GM12892 (cell line): ENCODE data around the gene IFT43.

ENCODE experiments used
- DNase-seq: peaks from one replicate; pipeline ENCODE4 v3.0.0; 2011; ENCODE audit not compliant: insufficient read length
- FAIRE-seq: peaks from 2 replicates; lab custom pipeline; 2011; peaks lifted over from hg19 to GRCh38; lab: Jason Lieb, UNC
- POLR2A ChIP-seq: IDR thresholded peaks from 2 replicates; pipeline ENCODE4 v1.6.1; 2011; ENCODE audit warnings: low read depth, low read length, control low read depth
- POLR2AphosphoS5 ChIP-seq: IDR thresholded peaks from 2 replicates; pipeline ENCODE4 v1.6.1; 2011; ENCODE audit warnings: low read depth, low read length, control low read depth
- TAF1 ChIP-seq: IDR thresholded peaks from 2 replicates; pipeline ENCODE4 v1.6.1; 2011; ENCODE audit warnings: low read depth, mild to moderate bottlenecking, control low read depth, low read length, borderline replicate concordance

IFT43 gene

DNA sequence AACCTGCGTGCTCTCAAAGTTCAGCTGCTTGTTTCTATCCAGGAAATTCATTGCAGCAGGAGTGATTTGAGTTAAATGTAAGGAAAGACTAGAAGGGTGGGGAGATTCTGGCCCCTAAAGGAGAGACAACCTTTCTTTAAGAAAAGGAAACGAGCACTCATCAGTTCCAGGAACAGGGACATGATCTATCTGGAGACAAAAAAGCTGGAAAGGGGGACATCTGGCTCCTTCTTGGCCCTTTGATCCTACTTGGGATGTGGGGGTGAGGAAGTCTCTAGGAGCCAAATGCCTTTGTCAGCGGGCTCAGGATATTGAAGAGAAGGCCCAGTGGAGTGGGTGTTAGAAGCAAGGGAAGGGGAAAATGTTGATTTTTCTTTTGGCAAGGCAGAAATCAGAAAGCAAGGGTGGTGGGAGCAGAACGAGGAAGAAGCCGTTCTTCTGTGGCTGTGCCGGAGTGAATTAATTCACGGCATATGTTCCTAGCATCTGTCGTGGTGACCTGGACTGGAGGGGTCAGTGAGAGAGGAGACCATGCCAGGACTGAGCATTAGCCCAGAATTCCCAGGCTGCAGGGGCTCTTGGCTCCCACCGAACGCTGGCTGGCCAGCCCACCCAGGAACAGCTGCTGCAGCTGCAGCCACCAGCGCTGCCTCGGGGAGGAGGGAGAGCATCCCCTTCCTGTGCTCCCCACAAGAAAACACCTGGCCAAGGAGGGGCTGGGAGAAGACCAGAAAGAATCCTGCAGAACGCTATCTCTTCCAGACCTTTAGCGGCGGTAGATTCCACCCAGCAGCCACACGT lies 103.4 kb downstream of the IFT43 start:
- TF ChIP-seq TAF1 (no peak), POLR2A (no peak), POLR2AphosphoS5 (no peak)
- no peak for FAIRE-seq
- no peak for DNase-seq

DNA sequence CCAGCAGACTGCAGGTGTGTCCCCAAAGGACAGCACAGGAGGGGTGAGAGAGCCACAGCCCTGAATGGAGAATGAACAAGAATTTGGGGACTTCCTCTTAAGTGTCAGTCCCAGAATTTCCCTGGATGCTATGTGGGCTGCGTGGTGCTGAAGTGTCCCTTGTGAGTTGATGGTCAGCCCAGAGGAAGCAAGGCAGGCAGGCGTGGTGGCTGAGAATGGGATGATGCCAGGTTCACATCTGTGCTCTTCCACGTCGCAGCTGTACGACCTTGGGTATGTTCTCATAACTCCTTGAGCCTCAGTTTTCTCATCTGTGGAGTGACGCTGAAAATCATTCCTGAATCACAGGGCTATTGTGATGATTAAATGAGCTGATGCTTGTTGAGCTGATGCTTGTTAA lies 104.0 kb downstream of the IFT43 start:
- no peak for DNase-seq
- TF ChIP-seq POLR2AphosphoS5 (no peak), POLR2A (no peak), TAF1 (no peak)
- no peak for FAIRE-seq

DNA sequence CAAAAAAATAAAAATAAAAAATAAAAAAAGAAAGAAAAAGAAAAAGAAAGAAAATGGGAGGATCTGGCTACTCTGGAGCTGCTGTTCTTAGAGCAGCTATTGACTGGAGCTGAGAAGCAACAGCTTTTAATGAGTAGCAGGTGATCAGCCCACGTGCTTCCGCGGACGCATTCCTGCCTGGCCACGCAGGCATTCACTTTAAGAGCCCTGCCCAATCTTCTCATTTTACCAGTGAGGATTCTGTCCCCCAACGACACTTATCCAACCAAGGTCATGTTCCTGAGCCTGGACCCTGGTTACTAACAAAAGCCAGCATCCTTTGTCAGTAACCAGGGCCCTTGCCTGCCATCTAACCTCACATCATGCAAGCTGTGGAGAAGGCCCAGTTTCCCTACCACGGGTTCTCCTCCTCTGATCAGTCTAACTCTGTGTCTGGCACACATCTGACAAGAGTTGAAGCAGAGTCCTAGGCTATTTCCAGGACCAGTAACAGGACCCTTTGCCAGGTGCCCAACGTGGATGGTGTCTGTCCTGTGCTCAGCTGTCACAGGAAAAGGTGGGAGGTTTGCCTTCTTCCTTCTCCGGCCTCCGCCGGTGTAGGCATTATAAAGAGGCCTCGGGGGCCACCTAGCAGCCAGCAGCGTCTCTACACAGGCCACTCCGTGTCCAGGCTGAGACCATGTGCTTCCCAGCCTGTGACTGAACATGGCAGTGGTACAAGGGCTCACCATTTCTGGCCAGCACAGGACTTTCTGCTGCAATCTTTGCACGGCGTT lies 105.2 kb downstream of the IFT43 start:
- TF ChIP-seq POLR2AphosphoS5 = no peak
- TF ChIP-seq TAF1 = no peak
- TF ChIP-seq POLR2A = no peak
- DNase-seq (no peak), FAIRE-seq (no peak)

DNA sequence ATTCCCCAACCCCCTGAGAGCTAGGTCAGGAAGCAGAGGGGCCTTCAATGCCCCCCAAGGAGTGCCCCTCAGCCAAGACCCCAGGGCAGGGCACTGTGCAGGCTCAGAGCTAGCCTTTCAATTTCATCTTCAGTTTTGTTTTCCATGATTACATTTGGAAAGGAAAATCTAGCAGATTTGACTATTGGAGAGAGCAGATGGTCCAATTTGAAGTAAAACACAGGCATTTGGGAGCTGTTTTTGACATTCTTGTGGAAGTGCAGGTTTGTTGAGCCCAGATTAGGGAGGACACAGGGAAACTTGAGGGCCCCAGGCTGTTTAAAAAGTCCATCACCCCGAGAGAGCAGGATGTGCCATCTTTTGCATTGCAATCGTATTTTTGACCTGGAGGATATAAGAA lies 107.5 kb downstream of the IFT43 start:
- no peak for DNase-seq

DNA sequence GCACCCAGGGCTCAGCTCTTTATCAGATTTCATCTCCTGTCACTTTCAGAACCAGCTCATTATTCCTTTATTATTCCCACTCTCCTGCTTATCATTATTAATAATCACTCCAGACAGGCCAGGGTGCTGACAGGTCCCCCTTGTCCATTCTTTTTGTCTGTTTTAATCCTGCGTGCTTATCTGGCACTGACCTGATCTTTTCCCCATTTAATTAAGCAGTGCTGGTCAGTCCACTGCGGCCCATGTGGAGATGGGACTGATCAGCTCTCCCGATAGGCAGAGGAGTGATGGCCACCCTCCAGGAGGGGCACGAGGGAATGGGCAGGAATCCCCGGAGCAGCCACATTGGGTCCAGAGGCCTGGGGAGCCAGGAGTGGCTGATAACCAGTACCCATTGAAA lies 110.7 kb downstream of the IFT43 start:
- TF ChIP-seq POLR2A = no peak
- TF ChIP-seq TAF1 = no peak
- no peak for TF ChIP-seq POLR2AphosphoS5
- FAIRE-seq = no peak
- no peak for DNase-seq

More for the DNA sequence above, 107.5 kb downstream of the IFT43 start:
- TF ChIP-seq POLR2AphosphoS5 = no peak
- no peak for TF ChIP-seq POLR2A
- no peak for TF ChIP-seq TAF1
- FAIRE-seq = no peak

DNA sequence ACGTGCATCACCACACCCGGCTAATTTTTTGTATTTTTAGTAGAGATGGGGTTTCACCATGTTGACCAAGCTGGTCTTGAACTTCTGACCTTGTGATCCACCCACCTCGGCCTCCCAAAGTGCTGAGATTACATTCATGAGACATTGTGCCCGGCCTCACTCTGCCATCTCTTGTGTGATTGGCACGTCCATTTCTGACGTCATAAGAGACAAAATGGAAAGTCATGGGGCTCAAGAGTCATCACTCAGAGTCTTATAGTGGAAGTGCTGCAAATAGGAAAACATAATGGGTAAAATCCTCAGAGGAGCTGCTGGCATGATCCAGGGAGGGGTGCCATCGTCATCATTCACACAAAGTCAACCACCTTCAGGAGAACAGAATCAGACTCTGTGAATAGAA lies 112.0 kb downstream of the IFT43 start:
- TF ChIP-seq TAF1 = no peak
- TF ChIP-seq POLR2AphosphoS5 = no peak
- TF ChIP-seq POLR2A = no peak
- no peak for FAIRE-seq
- DNase-seq = no peak

DNA sequence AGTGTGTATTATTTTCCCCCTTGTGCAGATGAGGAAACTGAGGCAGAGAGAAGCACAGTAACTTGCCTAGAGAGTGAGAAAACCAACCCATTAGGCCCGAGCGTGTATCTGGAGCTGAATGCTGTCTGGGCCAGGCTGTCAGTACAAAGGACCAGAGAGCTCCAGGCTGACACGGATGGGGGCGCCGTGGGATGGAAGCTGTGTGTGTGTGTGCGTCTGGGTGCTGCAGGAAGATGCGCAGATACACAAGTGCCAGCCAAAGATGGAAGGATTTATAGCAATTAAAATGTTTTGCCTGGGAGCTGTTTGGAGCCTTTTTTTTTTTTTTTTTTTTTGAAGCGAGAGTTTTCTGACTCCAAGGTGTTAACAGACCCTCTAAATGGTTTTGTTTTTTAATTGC lies 112.5 kb downstream of the IFT43 start:
- TF ChIP-seq TAF1 (no peak), POLR2AphosphoS5 (no peak), POLR2A (no peak)
- FAIRE-seq (no peak), DNase-seq (no peak)

DNA sequence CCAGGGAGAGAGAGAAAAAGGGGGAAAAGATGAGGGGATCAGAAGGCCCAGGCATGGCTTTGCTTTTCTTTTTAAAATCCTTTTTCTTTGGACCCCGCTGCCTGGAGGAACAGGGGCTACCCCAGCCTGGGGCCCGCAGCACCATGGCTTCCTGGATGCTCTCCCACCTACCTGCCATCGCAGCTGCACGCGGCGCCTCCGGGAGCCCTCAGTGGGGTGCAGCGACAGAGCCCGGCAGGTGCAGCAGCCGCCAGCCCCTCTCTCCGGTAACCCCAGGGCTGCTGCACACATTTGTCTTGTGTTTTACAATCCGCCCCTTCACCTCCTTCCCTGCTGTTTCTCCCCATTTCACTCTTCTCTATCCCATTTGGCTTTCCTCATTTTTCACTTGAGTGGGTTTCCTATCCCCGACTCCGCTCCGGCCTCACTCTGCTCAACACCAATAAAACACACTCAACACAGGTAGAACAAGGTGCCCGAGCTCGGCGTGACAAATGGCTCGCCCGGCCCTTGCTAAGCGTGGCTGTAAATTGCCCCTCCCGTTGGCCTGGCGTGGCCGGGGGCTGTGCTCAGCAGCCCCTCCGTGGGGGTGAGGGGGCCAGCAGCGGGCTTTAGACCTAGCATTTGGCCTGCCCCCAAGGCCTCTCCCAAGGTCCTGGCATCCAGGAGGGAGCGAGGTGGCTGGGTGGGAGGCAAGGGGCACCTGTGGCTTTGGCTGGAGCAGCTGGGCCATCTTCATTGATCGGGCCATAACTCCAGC lies 113.5 kb downstream of the IFT43 start:
- DNase-seq (no peak), FAIRE-seq (no peak)
- no peak for TF ChIP-seq POLR2A
- TF ChIP-seq TAF1 = no peak
- TF ChIP-seq POLR2AphosphoS5 = no peak

DNA sequence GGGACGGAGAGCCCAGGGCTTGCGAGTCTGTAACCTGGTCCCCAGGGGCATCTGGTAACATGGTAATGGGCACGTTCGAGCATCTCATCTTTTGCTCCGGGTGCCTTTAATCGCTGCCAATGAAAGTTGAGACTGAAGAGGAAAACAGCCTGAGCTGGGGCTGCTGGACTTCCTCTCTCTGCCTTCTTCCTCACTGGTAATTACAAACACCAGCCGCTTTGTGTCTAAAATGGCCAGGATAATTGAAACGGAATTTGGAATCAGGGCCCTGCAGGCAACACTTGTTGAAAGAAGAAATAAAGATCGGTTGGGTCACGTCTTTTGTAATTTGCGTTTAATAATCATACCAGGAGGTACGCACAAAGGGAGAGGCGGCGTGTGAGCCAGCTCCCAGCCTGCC lies 114.7 kb downstream of the IFT43 start:
- DNase-seq (no peak), FAIRE-seq (no peak)
- TF ChIP-seq TAF1 = no peak
- TF ChIP-seq POLR2A = no peak
- TF ChIP-seq POLR2AphosphoS5 = no peak

DNA sequence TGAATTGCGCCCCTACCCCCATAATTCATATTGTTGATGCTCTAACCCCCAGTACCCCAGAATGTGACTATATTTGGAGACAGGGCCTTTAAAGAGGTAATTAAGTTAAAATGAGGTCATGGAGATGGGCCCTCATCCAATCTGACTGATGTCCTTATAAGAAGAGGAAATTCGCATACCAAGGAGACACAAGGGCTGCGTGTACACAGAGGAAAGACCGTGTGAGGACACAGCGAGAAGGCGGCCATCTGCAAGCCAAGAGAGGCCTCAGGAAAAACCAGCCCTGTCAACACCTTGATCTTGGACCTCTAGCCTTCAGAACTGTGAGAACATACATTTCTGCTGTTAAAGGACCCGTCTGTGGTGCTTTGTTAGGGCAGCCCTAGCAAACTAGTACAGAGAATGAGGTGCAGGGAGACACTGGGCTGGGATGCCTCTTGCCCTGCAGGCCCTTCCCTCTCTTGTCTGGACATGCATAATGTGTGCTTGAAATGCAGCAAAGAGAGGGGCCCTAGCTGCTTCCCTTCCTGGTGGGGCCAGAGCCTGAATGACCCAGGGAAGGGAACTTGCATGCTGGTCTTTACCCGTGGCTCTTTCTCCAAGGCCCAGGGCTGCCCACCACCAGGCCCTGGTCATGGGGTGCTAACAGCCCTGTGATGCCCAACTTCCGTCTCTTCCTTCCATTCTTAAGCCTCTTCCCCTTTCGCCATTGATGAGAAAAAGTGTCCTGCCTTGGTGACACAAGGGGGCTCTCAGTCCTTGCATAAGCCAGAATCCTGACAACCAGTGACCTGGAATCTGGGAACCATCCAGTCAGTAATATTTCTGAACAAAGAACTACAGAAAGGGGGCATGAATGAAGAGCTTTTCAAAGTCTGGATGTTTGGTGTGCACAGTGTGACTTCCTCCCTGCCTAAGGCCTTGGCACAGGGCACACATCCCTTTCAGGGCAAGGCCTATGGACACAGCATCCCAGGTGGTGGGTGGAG lies 116.1 kb downstream of the IFT43 start:
- TF ChIP-seq TAF1 (no peak), POLR2A (no peak), POLR2AphosphoS5 (no peak)
- FAIRE-seq = no peak
- no peak for DNase-seq
